Measurements from ENCODE around the gene GTPBP8.

- TF ChIP-seq CTCF (IDR thresholded peaks at IDR 0.05; ENCODE audit: insufficient read depth, low read depth, low read length): no peak
- TF ChIP-seq EZH2 (IDR thresholded peaks at IDR 0.05; ENCODE audit: insufficient read depth, low read length): no peak
These were observed 27.9 kb downstream of the GTPBP8 start for GRCh38 chr3:113018536-113019181.

Data from astrocyte (in vitro differentiated cells and primary cell).